K562 (cell line): Measurements from ENCODE around the gene GDF7. TPM values are rescaled to one million over a fixed set of nuclear protein-coding genes. Genes with fewer than 3 reads are reported as not detected.

ENCODE experiments used
- ATAC-seq: fragments of 200-7000 bp; cut with Tn5 transposase; 3 replicates; pipeline ENCODE4 v1.9.1; 2020; ENCODE audit warnings: moderate library complexity
- BruUV-seq: library from RNA; stranded (reverse); fragments of 400-500 nt; replicated peaks from 2 replicates; lab custom pipeline; 2021; lab: Mats Ljungman, UMichigan
- CTCF ChIA-PET: fragments of 300-600 bp; formaldehyde crosslinking; extraction: SDS; loops from one replicate; lab custom pipeline; 2021; ENCODE audit warnings: low intra/inter-chr PET ratio; lab: Yijun Ruan, JAX
- POLR2A ChIA-PET: fragments of 300-600, 350-650 bp; sonication (Branson Sonifier 250); formaldehyde crosslinking; extraction: SDS; loops from one replicate; lab custom pipeline; 2021; ENCODE audit warnings: antibody characterized with exemption, inconsistent platforms; lab: Yijun Ruan, JAX
- DNase-seq, 4 experiments: peaks; one replicate each; pipeline versions ENCODE4 v3.0.0 to v3.0.0-alpha.2; 2011 to 2018; ENCODE audit warnings: low spot score in 3 of 4, mixed read lengths in 3 of 4; ENCODE audit errors: extremely low read depth in 1 of 4
- FAIRE-seq: peaks from 2 replicates; lab custom pipeline; 2011; peaks lifted over from hg19 to GRCh38; lab: Jason Lieb, UNC
- H2AFZ ChIP-seq: 2 replicates; pipeline ENCODE4 v1.6.0; 2011; ENCODE audit warnings: low read depth, low read length, control low read depth, inconsistent platforms
- H3K27ac ChIP-seq: fragments of 200-600 bp; 3 replicates; pipeline ENCODE4 v1.8.0; 2011; ENCODE audit warnings: low read depth, mild to moderate bottlenecking, control low read depth, inconsistent platforms, low read length, moderate library complexity, mixed read lengths; ENCODE audit errors: extremely low read depth
- H3K27me3 ChIP-seq, 2 experiments: fragments of 300-600 bp in 1 of 2; 2 replicates in 1 of 2; 3 replicates in 1 of 2; pipeline versions ENCODE4 v1.6.0 to v1.8.0; 2011; ENCODE audit warnings: inconsistent platforms in 2 of 2, low read length in 2 of 2, mild to moderate bottlenecking in 1 of 2, mixed read lengths in 1 of 2, moderate library complexity in 1 of 2; ENCODE audit not compliant: control insufficient read depth in 2 of 2, insufficient read depth in 2 of 2
- H3K36me3 ChIP-seq: fragments of 300-600 bp; 3 replicates; pipeline ENCODE4 v1.8.0; 2011; ENCODE audit warnings: mild to moderate bottlenecking, low read length, inconsistent platforms; ENCODE audit not compliant: control insufficient read depth, insufficient read depth
- H3K4me1 ChIP-seq, 2 experiments: fragments of 200-600 bp in 1 of 2; replicated peaks in 1 of 2; 2 replicates in 1 of 2; 3 replicates in 1 of 2; pipeline versions ENCODE4 v1.5.1 to v1.8.0; 2011; ENCODE audit warnings: inconsistent platforms in 2 of 2, low read length in 2 of 2, mild to moderate bottlenecking in 1 of 2, mixed read lengths in 1 of 2, moderate library complexity in 1 of 2; ENCODE audit not compliant: control insufficient read depth in 2 of 2, insufficient read depth in 2 of 2
- H3K4me2 ChIP-seq: 2 replicates; pipeline ENCODE4 v1.6.1; 2011; ENCODE audit warnings: low read length, control low read depth, inconsistent platforms, mixed read lengths; ENCODE audit not compliant: insufficient read depth
- H3K4me3 ChIP-seq: fragments of 200-600 bp; sonication (generic), shearing (Covaris generic); 2 replicates; pipeline ENCODE4 v1.5.1; 2016; ENCODE audit warnings: control low read depth, inconsistent platforms
- H3K79me2 ChIP-seq: fragments of 200-600 bp; 3 replicates; pipeline ENCODE4 v1.8.0; 2011; ENCODE audit warnings: low read length, inconsistent platforms; ENCODE audit not compliant: control insufficient read depth, insufficient read depth
- H3K9ac ChIP-seq, 2 experiments: 2 replicates each; pipeline versions ENCODE4 v1.6.0 to v1.6.1; 2011; ENCODE audit warnings: low read depth in 2 of 2, low read length in 2 of 2, control low read depth in 1 of 2, inconsistent platforms in 1 of 2, mild to moderate bottlenecking in 1 of 2, mixed read lengths in 1 of 2; ENCODE audit not compliant: insufficient read depth in 1 of 2
- H3K9me1 ChIP-seq: one replicate; pipeline ENCODE4 v1.6.0; 2011; ENCODE audit warnings: inconsistent platforms, mild to moderate bottlenecking, low read length, moderate library complexity; ENCODE audit not compliant: control insufficient read depth, insufficient read depth
- H3K9me3 ChIP-seq: replicated peaks from 2 replicates; pipeline ENCODE4 v1.5.1; 2011; ENCODE audit warnings: low read depth, low read length, inconsistent platforms; ENCODE audit not compliant: control insufficient read depth, insufficient read depth
- H4K20me1 ChIP-seq: replicated peaks from 2 replicates; pipeline ENCODE4 v1.6.1; 2011; ENCODE audit warnings: low read length, inconsistent platforms, mixed read lengths; ENCODE audit not compliant: control insufficient read depth, insufficient read depth
- ADNP ChIP-seq: fragments of 200-800 bp; sonication (Bioruptor generic); IDR thresholded peaks from 2 replicates; pipeline ENCODE4 v1.6.1; 2016; ENCODE audit warnings: missing genetic modification characterization, missing compliant biosample characterization
- ASH1L ChIP-seq: fragments of 450-650 bp; IDR thresholded peaks from 2 replicates; pipeline ENCODE4 v1.6.1; 2018; ENCODE audit warnings: borderline replicate concordance, mild to moderate bottlenecking, low read depth; ENCODE audit not compliant: partially characterized antibody
- CBX2 ChIP-seq: fragments of 200-600 bp; sonication (generic); IDR thresholded peaks from one replicate; pipeline ENCODE4 v1.6.1; 2012; ENCODE audit warnings: mild to moderate bottlenecking, low read length, inconsistent platforms; ENCODE audit not compliant: insufficient read depth, poor library complexity, severe bottlenecking
- CBX3 ChIP-seq, 2 experiments: IDR thresholded peaks; 1 replicate in 1 of 2; 2 replicates in 1 of 2; pipeline ENCODE4 v1.6.1; 2012; ENCODE audit warnings: inconsistent platforms in 2 of 2, low read length in 2 of 2, borderline replicate concordance in 1 of 2, control low read depth in 1 of 2
- CBX5 ChIP-seq: IDR thresholded peaks from 2 replicates; pipeline ENCODE4 v1.6.1; 2014; ENCODE audit warnings: low read depth, borderline replicate concordance
- EWSR1 ChIP-seq: fragments of 450-650 bp; IDR thresholded peaks from 2 replicates; pipeline ENCODE4 v1.6.1; 2018; ENCODE audit warnings: borderline replicate concordance, mild to moderate bottlenecking, low read depth, moderate library complexity; ENCODE audit not compliant: partially characterized antibody
- FIP1L1 ChIP-seq: fragments of 200-400 bp; formaldehyde crosslinking; IDR thresholded peaks from 2 replicates; pipeline ENCODE4 v1.6.1; 2018; ENCODE audit warnings: mild to moderate bottlenecking, low read depth, low read length; ENCODE audit not compliant: poor library complexity, severe bottlenecking
- HLTF ChIP-seq: fragments of 450-650 bp; IDR thresholded peaks from 2 replicates; pipeline ENCODE4 v1.6.1; 2016
- KHSRP ChIP-seq: fragments of 450-650 bp; IDR thresholded peaks from 2 replicates; pipeline ENCODE4 v1.6.1; 2017
- LEF1 ChIP-seq: fragments of 450-650 bp; IDR thresholded peaks from 2 replicates; pipeline ENCODE4 v1.6.1; 2016; ENCODE audit warnings: mild to moderate bottlenecking
- MCM2 ChIP-seq: fragments of 450-650 bp; IDR thresholded peaks from 2 replicates; pipeline ENCODE4 v1.6.1; 2017; ENCODE audit warnings: low read depth, mild to moderate bottlenecking
- RBM17 ChIP-seq: fragments of 200-400 bp; formaldehyde crosslinking; IDR thresholded peaks from 2 replicates; pipeline ENCODE4 v1.6.1; 2017; ENCODE audit warnings: low read depth, mild to moderate bottlenecking, low read length, borderline replicate concordance
- RBM34 ChIP-seq: fragments of 200-400 bp; formaldehyde crosslinking; IDR thresholded peaks from 2 replicates; pipeline ENCODE4 v1.6.1; 2018; ENCODE audit warnings: low read length, borderline replicate concordance; ENCODE audit not compliant: insufficient read depth
- SIN3A ChIP-seq, 2 experiments: fragments of 150-350 bp in 1 of 2; IDR thresholded peaks; 2 replicates each; pipeline ENCODE4 v1.6.1; 2011 to 2016; ENCODE audit warnings: borderline replicate concordance in 2 of 2, low read depth in 2 of 2, low read length in 2 of 2, mild to moderate bottlenecking in 2 of 2, moderate library complexity in 2 of 2; ENCODE audit not compliant: control insufficient read depth in 1 of 2
- TCF7L2 ChIP-seq: fragments of 150-350 bp; IDR thresholded peaks from 2 replicates; pipeline ENCODE4 v1.6.1; 2016; ENCODE audit warnings: low read depth, mild to moderate bottlenecking, low read length, moderate library complexity
- THRAP3 ChIP-seq: fragments of 450-650 bp; IDR thresholded peaks from 2 replicates; pipeline ENCODE4 v1.6.1; 2016; ENCODE audit warnings: mild to moderate bottlenecking, inconsistent platforms, borderline replicate concordance
- ZNF583 ChIP-seq: fragments of 250-450 bp; sonication (Bioruptor Pico); IDR thresholded peaks from 2 replicates; pipeline ENCODE4 v1.4.0; 2020
- WGBS: fragments of 100-300 bp; shearing (Covaris generic); methylation state at CpG from one replicate; pipeline ENCODE4 v1.1.6; 2016; ENCODE audit warnings: low coverage, mixed read lengths; ENCODE audit not compliant: insufficient coverage; ENCODE audit errors: missing lambda C conversion rate; 5-methylcytosine and 5-hydroxymethylcytosine counted together
- in situ Hi-C: fragments of 300-500 bp; cut with MboI; formaldehyde crosslinking; loops from 4 replicates; pipeline ENCODE4 v1.15.0; 2018; ENCODE audit warnings: inconsistent platforms, mixed read lengths
- intact Hi-C: fragments of 100-400 bp; cut with micrococcal nuclease; formaldehyde crosslinking; loops from 2 replicates; pipeline ENCODE4 v1.14.2; 2022
- polyA plus RNA-seq, 8 experiments: library from polyadenylated mRNA; depleted of rRNA in 4 of 8; stranded (reverse) in 5 of 8; unstranded in 3 of 8; fragments of >200 nt; fragmentation: Nextera tagmentation in 2 of 8; fragmentation: Illumina TruSeq in 1 of 8; extraction: Ambion mirVana in 2 of 8; extraction: Trizol in 1 of 8; gene quantifications; 2 replicates each; pipeline versions ENCODE4 v1.2.1 to v1.2.3, GENCODE V29; 2011 to 2014; ENCODE audit warnings: inconsistent platforms in 1 of 8, missing spikeins in 1 of 8
- total RNA-seq, 7 experiments: library from RNA; depleted of rRNA in 6 of 7; stranded (reverse); fragments of >200 nt in 6 of 7; fragmentation: Illumina TruSeq in 2 of 7; extraction: Trizol in 2 of 7; gene quantifications; 2 replicates each; pipeline versions ENCODE4 v1.2.1 to v1.2.3, GENCODE V29; 2011 to 2021; ENCODE audit warnings: low replicate concordance in 1 of 7

GDF7 gene
- total and polyA plus RNA-seq, 9 of the 15 experiments (the other 6 are each of a cell fraction or from before 2014, with no cell fraction given) = 0.01 TPM; not detected in 7

- Histone ChIP-seq H4K20me1 (no peaks in the 10 kb centered on the region), H3K4me3 (no peak overlapping the region), H3K4me1 (no peaks in the 10 kb centered on the region), H2AFZ (no peak overlapping the region), H3K79me2 (no peaks in the 10 kb centered on the region), H3K9ac (no peak overlapping the region), H3K4me2 (no peak overlapping the region), H3K27ac (no peak overlapping the region), H3K9me3 (no peaks in the 10 kb centered on the region), H3K36me3 (peaks cover 8% of the 10 kb centered on the region; the same call in 1 of the 3 replicates), H3K9me1 (no peaks in the 10 kb centered on the region), H3K27me3 (no peaks in the 10 kb centered on the region)
- POLR2A ChIA-PET = interaction anchor here (0.7 kb wide), 1 partner anchor 55 kb away, joined by 3 read pairs; no protein-coding TSS in a partner anchor
- ATAC-seq = no peak
- 29% methylated on average over 1 of the region's 1 CpG for WGBS
- TF ChIP-seq EWSR1 = no peak
- TF ChIP-seq RBM34 = no peak
- TF ChIP-seq CBX2 = no peak
- no peak for TF ChIP-seq MCM2
- no peak for TF ChIP-seq THRAP3
- no peak for DNase-seq
- in situ Hi-C loops = no loop called here
- no peak for FAIRE-seq
- CTCF ChIA-PET = no interaction called here
- BruUV-seq = no TSS peak
- intact Hi-C loops = no loop called here
These were observed 37.9 kb downstream of the GDF7 start for GRCh38 chr2:20704886-20705285.

- FAIRE-seq (no peak), ATAC-seq (no peak), DNase-seq (no peak)
- ChIA-PET CTCF (no interaction called here), POLR2A (no interaction called here)
- no peaks in the 10 kb centered on the region for H3K79me2 ChIP-seq
- H3K27me3 ChIP-seq = no peaks in the 10 kb centered on the region
- H2AFZ ChIP-seq = no peak overlapping the region
- H3K9ac ChIP-seq = no peak overlapping the region
- BruUV-seq = no TSS peak
- in situ Hi-C loops (no loop called here), intact Hi-C loops (no loop called here)
- H3K4me1 ChIP-seq = no peaks in the 10 kb centered on the region
- WGBS = 88% methylated on average over 2 of the region's 2 CpGs
- H3K4me3 ChIP-seq = no peak overlapping the region
- no peaks in the 10 kb centered on the region for H3K9me1 ChIP-seq
- no peak overlapping the region for H3K4me2 ChIP-seq
- H3K27ac ChIP-seq = no peak overlapping the region
- H3K36me3 ChIP-seq = no peaks in the 10 kb centered on the region
- H3K9me3 ChIP-seq = no peaks in the 10 kb centered on the region
- no peaks in the 10 kb centered on the region for H4K20me1 ChIP-seq
- no peak for TF ChIP-seq KHSRP
- no peak for TF ChIP-seq HLTF
- TF ChIP-seq ZNF583 = no peak
- no peak for TF ChIP-seq ASH1L
- no peak for TF ChIP-seq CBX3 (IDR thresholded peaks at IDR 0.05; ENCODE audit: borderline replicate concordance in 1 of 2, low read length in 2 of 2)
- TF ChIP-seq RBM17 = no peak
- TF ChIP-seq LEF1 = no peak
- TF ChIP-seq FIP1L1 = no peak
- TF ChIP-seq CBX5 = no peak
- TF ChIP-seq ADNP = no peak
- TF ChIP-seq TCF7L2 = no peak
- TF ChIP-seq SIN3A (IDR thresholded peaks at IDR 0.05; ENCODE audit: borderline replicate concordance in 2 of 2, control insufficient read depth in 1 of 2, low read depth in 2 of 2, low read length in 2 of 2) = no peak
These were observed 39.3 kb downstream of the GDF7 start for GRCh38 chr2:20706217-20706616.
